DOHH2 (cell line): ENCODE results near the gene RIMS1.

ENCODE experiments used
- CTCF ChIP-seq: fragments of 200-600 bp; sonication (generic); IDR thresholded peaks from one replicate; pipeline ENCODE4 v1.5.1; 2014; ENCODE audit warnings: antibody characterized with exemption, mild to moderate bottlenecking, low read depth, low read length; ENCODE audit not compliant: poor library complexity, severe bottlenecking
- EZH2phosphoT487 ChIP-seq: fragments of 200-600 bp; sonication (generic); IDR thresholded peaks from 2 replicates; pipeline ENCODE4 v1.6.1; 2017; ENCODE audit warnings: borderline replicate concordance, mild to moderate bottlenecking, antibody characterized with exemption, low read length, moderate library complexity, mixed read lengths

GRCh38 chr6:72421387-72421786, 535.0 kb downstream of the RIMS1 start:
- no peak for TF ChIP-seq CTCF
- TF ChIP-seq EZH2phosphoT487, result no peak
